Urothelium cell line (cell line): ENCODE results near the gene PRSS36.
"Not testable (repeated sequence)": the region's sequence is repeated elsewhere in the genome, so short reads cannot be mapped to it uniquely, and the experiment has no call there.

Experiments
- DNase-seq: peaks from one replicate; pipeline ENCODE4 v3.0.0; 2011; ENCODE audit warnings: low spot score, mixed read lengths
- FAIRE-seq: peaks from 2 replicates; lab custom pipeline; 2011; peaks lifted over from hg19 to GRCh38; lab: Jason Lieb, UNC

PRSS36 gene

DNA sequence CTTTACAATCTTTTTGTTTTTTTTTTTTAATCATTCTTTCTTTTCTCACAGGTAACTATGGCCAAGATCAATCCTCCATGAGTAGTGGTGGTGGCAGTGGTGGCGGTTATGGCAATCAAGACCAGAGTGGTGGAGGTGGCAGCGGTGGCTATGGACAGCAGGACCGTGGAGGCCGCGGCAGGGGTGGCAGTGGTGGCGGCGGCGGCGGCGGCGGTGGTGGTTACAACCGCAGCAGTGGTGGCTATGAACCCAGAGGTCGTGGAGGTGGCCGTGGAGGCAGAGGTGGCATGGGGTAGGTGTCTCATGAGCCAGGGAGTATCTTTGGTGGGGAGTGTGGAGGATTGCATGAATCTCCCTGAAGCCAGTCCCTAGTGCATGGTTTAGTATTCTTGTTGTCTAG is 35.0 kb upstream of the PRSS36 start:
- no peak for DNase-seq
- FAIRE-seq = no peak

DNA sequence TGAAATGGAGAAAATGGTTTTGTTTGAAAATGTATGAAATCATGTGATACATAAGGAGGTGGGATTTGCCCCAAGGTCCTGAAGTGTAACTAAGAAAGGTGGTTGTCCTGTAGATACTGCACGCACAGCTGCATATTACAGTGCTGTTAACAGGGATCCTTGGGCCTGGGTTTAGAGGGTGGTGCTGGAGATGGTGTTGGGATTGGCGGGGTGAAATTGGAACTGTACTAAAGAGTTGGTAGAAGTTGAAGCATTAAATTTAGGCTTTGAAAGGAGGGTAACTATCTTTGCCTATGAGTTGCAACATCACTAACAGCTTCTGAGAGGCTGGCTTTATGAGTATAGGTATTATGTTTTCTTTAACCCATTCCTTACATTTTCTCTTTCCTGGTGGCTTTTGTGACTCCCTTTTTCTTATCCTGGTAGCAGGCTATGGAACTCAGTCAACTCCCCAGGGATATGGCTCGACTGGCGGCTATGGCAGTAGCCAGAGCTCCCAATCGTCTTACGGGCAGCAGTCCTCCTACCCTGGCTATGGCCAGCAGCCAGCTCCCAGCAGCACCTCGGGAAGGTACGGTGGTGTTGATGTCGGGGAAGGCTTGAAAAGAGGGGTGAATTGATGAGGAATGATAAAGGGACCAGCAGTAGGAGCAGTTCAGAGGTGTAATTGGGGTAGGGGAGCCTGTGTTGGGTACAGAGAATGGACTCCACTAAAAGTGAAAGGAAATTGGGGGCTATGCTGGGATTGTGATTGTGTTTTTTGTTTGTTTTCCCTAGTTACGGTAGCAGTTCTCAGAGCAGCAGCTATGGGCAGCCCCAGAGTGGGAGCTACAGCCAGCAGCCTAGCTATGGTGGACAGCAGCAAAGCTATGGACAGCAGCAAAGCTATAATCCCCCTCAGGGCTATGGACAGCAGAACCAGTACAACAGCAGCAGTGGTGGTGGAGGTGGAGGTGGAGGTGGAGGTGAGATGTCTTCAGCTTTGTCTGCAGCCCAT is 33.9 kb upstream of the PRSS36 start:
- FAIRE-seq (no peak), DNase-seq (no peak)

GRCh38 chr16:31182391-31182790 is 32.5 kb upstream of the PRSS36 start:
- no peak for DNase-seq
- FAIRE-seq = no peak

DNA sequence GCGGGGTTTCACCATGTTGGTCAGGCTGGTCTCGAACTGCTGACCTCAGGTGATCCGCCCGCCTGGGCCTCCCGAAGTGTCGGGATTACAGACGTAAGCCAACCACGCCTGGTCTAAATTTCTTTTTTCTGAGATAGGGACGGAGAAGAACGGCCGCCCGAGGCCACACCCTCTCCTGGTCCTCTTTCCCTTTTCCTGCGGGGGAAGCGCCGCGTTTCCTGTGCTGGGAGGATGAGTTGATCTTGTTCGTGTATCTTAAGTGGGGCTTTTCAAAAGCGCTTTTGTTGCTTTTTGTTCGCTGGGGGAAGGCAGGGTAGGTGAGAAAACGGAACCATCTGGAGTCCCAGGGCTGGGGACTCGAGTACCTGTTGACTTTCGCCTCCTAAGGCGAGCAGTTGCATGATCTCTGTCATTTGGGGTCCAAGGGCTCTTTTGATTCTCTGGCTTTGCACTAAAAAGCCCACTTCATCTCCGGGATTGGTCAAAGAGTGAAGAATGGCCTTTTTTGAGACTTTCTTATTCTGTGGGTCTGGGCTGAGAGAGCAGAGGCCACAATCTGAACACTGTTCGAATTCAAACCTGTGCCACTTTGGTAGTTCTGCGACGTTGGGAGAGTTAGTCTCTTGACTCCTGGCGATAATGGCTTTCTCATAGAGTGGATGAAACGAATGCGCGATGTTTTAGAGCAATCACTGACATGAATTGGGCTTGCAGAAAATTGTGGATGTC is 31.4 kb upstream of the PRSS36 start:
- no peak for DNase-seq

DNA sequence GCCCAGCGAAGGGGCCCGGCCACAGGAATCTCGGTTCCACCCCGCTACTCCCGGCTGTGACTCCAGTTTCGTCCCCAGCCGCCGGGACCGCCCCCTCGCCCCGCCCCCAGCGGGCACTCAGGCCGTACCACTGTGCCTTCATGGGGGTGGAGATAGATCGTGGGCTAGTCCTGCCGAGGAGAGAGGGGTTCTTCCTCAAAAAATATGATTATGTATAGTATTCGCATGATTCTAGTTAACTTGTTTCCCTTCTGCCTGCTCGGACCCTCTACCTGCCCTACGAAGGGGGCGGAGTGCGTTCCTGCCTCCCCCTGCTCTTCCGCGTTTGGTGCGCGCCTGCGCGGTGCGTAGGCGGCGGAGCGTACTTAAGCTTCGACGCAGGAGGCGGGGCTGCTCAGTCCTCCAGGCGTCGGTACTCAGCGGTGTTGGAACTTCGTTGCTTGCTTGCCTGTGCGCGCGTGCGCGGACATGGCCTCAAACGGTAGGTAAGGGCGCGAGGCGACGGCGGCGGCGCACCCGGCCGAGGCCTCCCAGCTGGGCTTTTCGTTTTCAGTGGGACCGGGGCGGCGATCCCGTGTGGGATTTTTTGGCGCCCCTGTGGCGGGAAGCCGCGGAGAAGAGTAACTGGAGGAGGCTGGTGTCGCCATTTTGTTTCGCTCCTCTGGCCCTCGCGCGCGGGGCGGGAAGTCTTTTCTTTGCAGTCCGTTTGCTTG is 30.0 kb upstream of the PRSS36 start, which contains the start of gene FUS:
TSS of gene FUS (plus strand) at position 393 of the 713 bp plus-strand sequence. CDS start at position 469, 76 bp downstream.
- peak; percentile 91 for DNase-seq
- FAIRE-seq = peak; percentile 42

More for the DNA sequence above, 31.4 kb upstream of the PRSS36 start:
- FAIRE-seq = no peak

DNA sequence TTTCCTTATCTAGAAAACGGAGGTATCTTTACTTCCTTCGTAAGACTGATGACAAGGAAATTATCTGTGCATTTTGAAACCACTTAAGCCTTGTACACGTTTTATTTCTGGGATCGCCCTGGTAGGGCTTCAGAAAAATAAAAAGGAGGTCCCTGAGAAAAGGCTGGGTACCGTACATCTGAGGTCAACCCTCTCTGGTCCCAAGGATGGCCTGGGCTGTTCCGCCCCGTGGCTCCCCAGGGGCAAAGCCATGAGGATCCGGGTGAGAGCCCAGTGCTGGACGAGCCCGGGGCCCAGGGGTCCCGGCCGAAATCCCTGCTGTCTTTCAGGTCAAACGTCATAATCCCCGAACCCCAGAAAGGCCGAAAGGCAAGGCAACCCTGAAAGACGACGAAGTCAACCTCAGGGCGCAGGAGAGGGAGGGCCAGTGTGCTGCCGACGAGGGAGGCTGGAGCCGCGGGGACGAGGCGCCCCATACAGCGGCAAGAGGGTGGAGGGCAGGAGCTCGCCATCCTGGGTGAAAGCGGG is 29.4 kb upstream of the PRSS36 start:
- no peak for DNase-seq
- FAIRE-seq = no peak

GRCh38 chr16:31177136-31177535 is 27.3 kb upstream of the PRSS36 start:
- DNase-seq (peak; percentile 72), FAIRE-seq (no peak)

- DNase-seq, FAIRE-seq: not testable (repeated sequence)
These were observed 20.2 kb upstream of the PRSS36 start for GRCh38 chr16:31170048-31170447.

- DNase-seq = no peak
- no peak for FAIRE-seq
These were observed 19.0 kb upstream of the PRSS36 start for GRCh38 chr16:31168848-31169247.

DNA sequence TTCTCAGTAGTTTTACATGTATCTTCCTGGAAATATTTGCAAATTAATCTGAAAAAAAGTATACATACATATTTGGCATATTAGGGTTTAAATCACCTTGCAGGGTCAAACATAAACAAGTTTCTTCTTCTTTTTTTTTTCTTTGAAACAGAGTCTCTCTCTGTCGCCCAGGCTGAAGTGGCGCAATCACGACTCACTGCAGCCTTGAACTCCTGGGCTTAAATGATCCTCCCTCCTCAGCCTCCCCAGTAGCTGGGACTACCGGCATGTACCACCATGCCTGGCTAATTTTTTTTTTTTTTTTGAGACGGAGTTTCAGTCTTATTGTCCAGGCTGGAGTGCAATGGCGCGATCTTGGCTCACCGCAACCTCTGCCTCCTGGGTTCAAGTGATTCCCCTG is 17.4 kb upstream of the PRSS36 start:
- FAIRE-seq (no peak), DNase-seq (no peak)

DNA sequence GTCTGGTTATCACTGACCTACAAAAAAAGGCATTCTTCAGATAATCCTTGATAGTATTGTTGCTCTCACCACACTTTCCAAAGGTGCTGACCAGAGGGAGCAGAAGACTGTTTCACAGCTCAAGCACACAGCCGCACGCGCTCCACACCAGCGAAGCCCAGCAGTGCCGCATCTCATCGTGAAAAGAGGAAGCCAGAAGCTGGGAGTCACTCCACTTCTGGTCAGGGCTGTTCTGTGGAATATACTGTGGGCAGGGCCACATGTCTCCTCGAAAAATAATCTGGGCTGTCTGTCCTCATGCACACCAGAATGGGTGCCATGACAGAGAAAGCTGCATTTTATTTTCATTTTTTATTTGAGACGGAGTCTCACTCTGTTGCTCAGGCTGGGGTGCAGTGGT is 7.3 kb upstream of the PRSS36 start:
- DNase-seq = no peak
- no peak for FAIRE-seq

GRCh38 chr16:31150976-31151375 is 1.1 kb upstream of the PRSS36 start:
- not testable (repeated sequence) for DNase-seq, FAIRE-seq

- DNase-seq (no peak), FAIRE-seq (no peak)
These were observed 534 bp downstream of the PRSS36 start for GRCh38 chr16:31149332-31149731.

DNA sequence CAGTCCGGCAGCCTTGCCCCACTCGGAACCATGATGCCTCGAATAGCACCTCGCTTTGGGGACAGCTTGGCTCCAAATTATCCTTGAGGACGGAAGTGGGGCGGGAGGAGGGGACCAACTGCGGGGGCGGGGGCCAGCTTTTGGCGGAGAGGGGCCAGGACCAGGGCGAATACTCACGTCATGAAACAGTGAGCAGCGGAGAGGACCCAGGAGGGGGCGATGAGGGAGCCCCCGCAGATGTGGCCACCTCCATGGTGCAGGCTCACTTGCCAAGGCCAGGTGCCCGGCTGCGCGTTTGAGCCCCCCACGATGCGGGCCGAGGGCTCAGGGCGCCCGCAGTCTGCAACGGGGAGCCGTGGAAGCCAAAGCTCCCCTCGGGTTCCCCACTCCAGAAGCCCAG is 970 bp downstream of the PRSS36 start:
- no peak for FAIRE-seq

GRCh38 chr16:31148281-31148728 is 1.6 kb downstream of the PRSS36 start:
- no peak for FAIRE-seq

More for the DNA sequence above, 970 bp downstream of the PRSS36 start:
- DNase-seq = no peak

GRCh38 chr16:31147574-31147973 is 2.3 kb downstream of the PRSS36 start:
- FAIRE-seq = no peak
- DNase-seq = no peak

More at GRCh38 chr16:31148281-31148728, 1.6 kb downstream of the PRSS36 start:
- no peak for DNase-seq

DNA sequence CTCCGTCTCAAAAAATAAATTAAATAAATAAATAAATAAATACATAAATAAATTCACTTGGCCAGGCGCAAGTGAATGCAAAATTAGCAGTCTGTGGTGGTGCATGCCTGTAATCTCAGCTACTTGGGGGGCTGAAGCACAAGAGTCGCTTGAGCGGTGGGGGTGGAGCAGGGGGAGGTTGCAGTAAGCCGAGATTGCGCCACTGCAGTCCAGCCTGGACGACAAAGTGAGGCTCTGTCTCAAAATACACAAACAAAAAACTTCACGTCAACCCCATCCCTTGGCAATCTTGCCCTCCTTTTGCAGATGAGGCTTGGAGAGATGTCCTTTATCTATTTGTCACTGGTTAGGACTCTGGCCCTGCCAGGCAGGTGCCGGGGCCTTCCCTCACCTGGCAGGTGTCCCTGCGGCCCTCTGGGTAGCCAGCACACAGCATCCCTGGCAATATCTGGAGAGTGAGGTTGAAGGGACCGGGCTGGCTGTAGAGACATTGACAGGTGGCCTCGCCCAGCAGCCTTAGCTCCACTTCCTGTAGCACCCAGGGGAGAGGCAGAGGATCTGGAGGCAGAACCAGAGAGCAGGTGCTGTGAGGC is 4.4 kb downstream of the PRSS36 start:
- FAIRE-seq (no peak), DNase-seq (no peak)

DNA sequence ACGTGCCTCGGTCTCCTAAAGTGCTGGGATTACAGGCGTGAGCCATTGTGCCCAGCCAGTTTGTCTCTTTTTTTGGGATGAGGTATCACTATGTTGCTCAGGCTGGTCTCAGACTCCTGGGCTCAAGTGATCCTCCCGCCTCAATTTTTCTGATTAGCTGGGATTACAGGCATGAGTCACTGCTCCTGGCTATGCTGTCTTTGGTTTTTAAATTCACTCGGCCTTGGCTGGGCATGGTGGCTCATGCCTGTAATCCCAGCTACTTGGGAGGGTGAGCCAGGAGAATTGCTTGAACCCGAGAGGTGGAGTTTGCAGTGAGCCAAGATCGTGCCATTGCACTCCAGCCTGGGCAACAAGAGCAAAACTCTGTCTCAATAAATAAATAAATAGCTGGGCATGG is 5.4 kb downstream of the PRSS36 start:
- not testable (repeated sequence) for FAIRE-seq

DNA sequence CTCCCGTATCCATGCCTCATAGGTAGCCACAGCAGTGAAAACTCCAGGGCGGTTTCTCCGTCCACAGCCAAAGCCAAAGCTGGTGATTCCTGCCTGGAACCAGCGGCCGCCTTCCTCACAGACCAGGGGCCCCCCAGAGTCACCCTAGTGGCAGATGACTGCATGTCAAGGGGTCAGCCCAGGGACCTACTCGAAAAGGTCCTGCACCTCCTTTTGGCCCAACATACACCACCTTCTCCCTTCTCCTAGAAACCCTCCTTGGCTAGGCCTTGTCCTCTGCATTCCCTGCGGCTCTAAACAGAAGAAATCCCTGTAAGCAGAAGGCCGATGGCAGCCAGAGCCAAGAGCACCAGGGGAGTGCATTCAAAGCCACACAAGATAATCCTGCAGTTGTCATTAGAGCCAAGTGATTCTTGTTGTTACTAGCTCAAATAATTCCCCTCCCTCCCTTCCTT is 6.1 kb downstream of the PRSS36 start:
- no peak for DNase-seq
- FAIRE-seq = no peak

More for the DNA sequence above, 5.4 kb downstream of the PRSS36 start:
- DNase-seq = not testable (repeated sequence)
